ENCODE results near the gene ZMIZ2. TPM values are rescaled to one million over a fixed set of nuclear protein-coding genes. Genes with fewer than 3 reads are reported as not detected.

ZMIZ2 gene
- total and polyA plus RNA-seq, 2 of the 8 experiments (the other 6 are each of a cell fraction or from before 2014, with no cell fraction given), result 24.4 to 66.4 TPM

GRCh38 chr7:44811093-44811492, 62.4 kb downstream of the ZMIZ2 start (continued):
- no peak for TF ChIP-seq CHD7 (IDR thresholded peaks at IDR 0.05; ENCODE audit: insufficient replicate concordance, low read length)

Measured in H1 (cell line).